H9 (cell line): ENCODE measurements around the gene AKAP12. TPM values are rescaled to one million over a fixed set of nuclear protein-coding genes. Genes with fewer than 3 reads are reported as not detected.
A peak's percentile ranks its signal among the peaks of the same experiment; 100 is the strongest.

Experiments
- DNase-seq: peaks from one replicate; pipeline ENCODE4 v3.0.0-alpha.2; 2017
- H2AFZ ChIP-seq: one replicate; pipeline ENCODE4 v1.6.1; 2013; ENCODE audit warnings: mild to moderate bottlenecking, low read length, control low read depth, moderate library complexity
- H2AK5ac ChIP-seq: 2 replicates; pipeline ENCODE4 v1.6.1; 2013; ENCODE audit warnings: low read length, control low read depth, mixed read lengths; ENCODE audit not compliant: insufficient read length
- H2BK120ac ChIP-seq: one replicate; pipeline ENCODE4 v1.6.1; 2013; ENCODE audit warnings: low read depth, mild to moderate bottlenecking, low read length, control low read depth, inconsistent platforms; ENCODE audit not compliant: poor library complexity, severe bottlenecking
- H2BK12ac ChIP-seq: 2 replicates; pipeline ENCODE4 v1.6.1; 2013; ENCODE audit warnings: low read length, control low read depth, mixed read lengths, low read depth; ENCODE audit not compliant: insufficient read length
- H2BK15ac ChIP-seq: 2 replicates; pipeline ENCODE4 v1.6.1; 2013; ENCODE audit warnings: low read depth, low read length, control low read depth
- H2BK20ac ChIP-seq: one replicate; pipeline ENCODE4 v1.6.1; 2013; ENCODE audit warnings: low read depth, mild to moderate bottlenecking, low read length, control low read depth, inconsistent platforms; ENCODE audit not compliant: poor library complexity, severe bottlenecking
- H2BK5ac ChIP-seq: 2 replicates; pipeline ENCODE4 v1.6.1; 2013; ENCODE audit warnings: low read length, control low read depth, mixed read lengths; ENCODE audit not compliant: insufficient read length
- H3K14ac ChIP-seq: 2 replicates; pipeline ENCODE4 v1.6.1; 2013; ENCODE audit warnings: low read length, control low read depth; ENCODE audit not compliant: insufficient read depth
- H3K18ac ChIP-seq: 2 replicates; pipeline ENCODE4 v1.6.1; 2013; ENCODE audit warnings: low read depth, mild to moderate bottlenecking, mixed read lengths, low read length, control low read depth; ENCODE audit not compliant: insufficient read length
- H3K23ac ChIP-seq: 2 replicates; pipeline ENCODE4 v1.6.1; 2013; ENCODE audit warnings: low read length, control low read depth, mixed read lengths, low read depth; ENCODE audit not compliant: insufficient read length
- H3K23me2 ChIP-seq: 2 replicates; pipeline ENCODE4 v1.6.1; 2013; ENCODE audit warnings: low read depth, mild to moderate bottlenecking, mixed read lengths, low read length, control low read depth; ENCODE audit not compliant: insufficient read length, poor library complexity, severe bottlenecking
- H3K27ac ChIP-seq: 2 replicates; pipeline ENCODE4 v1.5.1; 2013; ENCODE audit warnings: low read length, control low read depth, mixed read lengths, low read depth; ENCODE audit not compliant: insufficient read length
- H3K27me3 ChIP-seq: 2 replicates; pipeline ENCODE4 v1.6.1; 2013; ENCODE audit warnings: low read length, control low read depth, inconsistent platforms; ENCODE audit not compliant: insufficient read depth
- H3K4ac ChIP-seq: 2 replicates; pipeline ENCODE4 v1.6.1; 2013; ENCODE audit warnings: low read depth, mild to moderate bottlenecking, control low read depth, inconsistent platforms, low read length, moderate library complexity
- H3K4me1 ChIP-seq: 2 replicates; pipeline ENCODE4 v1.6.1; 2013; ENCODE audit warnings: low read length, control low read depth, inconsistent platforms; ENCODE audit not compliant: insufficient read depth
- H3K4me2 ChIP-seq: 2 replicates; pipeline ENCODE4 v1.6.1; 2013; ENCODE audit warnings: low read length, control low read depth, mixed read lengths; ENCODE audit not compliant: insufficient read length, insufficient read depth
- H3K56ac ChIP-seq: 2 replicates; pipeline ENCODE4 v1.6.1; 2013; ENCODE audit warnings: low read depth, mild to moderate bottlenecking, mixed read lengths, low read length, control low read depth; ENCODE audit not compliant: insufficient read length
- H3K79me1 ChIP-seq: 2 replicates; pipeline ENCODE4 v1.6.1; 2013; ENCODE audit warnings: low read depth, mild to moderate bottlenecking, moderate library complexity, low read length, control low read depth, inconsistent platforms; ENCODE audit not compliant: insufficient read depth, poor library complexity, severe bottlenecking
- H3K79me2 ChIP-seq: 2 replicates; pipeline ENCODE4 v1.6.1; 2013; ENCODE audit warnings: low read length, control low read depth, inconsistent platforms; ENCODE audit not compliant: insufficient read depth
- H3K9ac ChIP-seq: 2 replicates; pipeline ENCODE4 v1.6.1; 2013; ENCODE audit warnings: low read length, control low read depth, mixed read lengths; ENCODE audit not compliant: insufficient read length; ENCODE audit errors: extremely low read depth
- H3K9me3 ChIP-seq: one replicate; pipeline ENCODE4 v1.6.1; 2013; ENCODE audit warnings: low read depth, low read length, inconsistent platforms; ENCODE audit not compliant: control insufficient read depth
- H3T11ph ChIP-seq: one replicate; pipeline ENCODE4 v1.6.1; 2013; ENCODE audit warnings: mild to moderate bottlenecking, low read length, control low read depth, inconsistent platforms
- H4K20me1 ChIP-seq: one replicate; pipeline ENCODE4 v1.6.1; 2013; ENCODE audit not compliant: control insufficient read depth, insufficient read length, insufficient read depth
- H4K5ac ChIP-seq: 2 replicates; pipeline ENCODE4 v1.6.1; 2013; ENCODE audit warnings: low read depth, mild to moderate bottlenecking, mixed read lengths, low read length, control low read depth; ENCODE audit not compliant: insufficient read length
- H4K8ac ChIP-seq: replicated peaks from 2 replicates; pipeline ENCODE4 v1.6.1; 2013; ENCODE audit warnings: low read length, control low read depth, mixed read lengths, low read depth; ENCODE audit not compliant: insufficient read length
- H4K91ac ChIP-seq: 2 replicates; pipeline ENCODE4 v1.6.1; 2013; ENCODE audit warnings: low read depth, mild to moderate bottlenecking, moderate library complexity, mixed read lengths, low read length, control low read depth; ENCODE audit not compliant: insufficient read length
- H3K27ac Mint-ChIP-seq, 3 experiments: 2 replicates in 2 of 3; 3 replicates in 1 of 3; pipeline ENCODE4 v1.8.0; 2020 to 2021; ENCODE audit warnings: mixed read lengths in 3 of 3, mild to moderate bottlenecking in 1 of 3, moderate library complexity in 1 of 3
- H3K27me3 Mint-ChIP-seq: 2 replicates; pipeline ENCODE4 v1.8.0; 2021; ENCODE audit warnings: low read depth, mild to moderate bottlenecking, moderate library complexity, mixed read lengths
- H3K36me3 Mint-ChIP-seq, 3 experiments: 2 replicates in 2 of 3; 3 replicates in 1 of 3; pipeline ENCODE4 v1.8.0; 2020 to 2021; ENCODE audit warnings: low read depth in 3 of 3, mixed read lengths in 3 of 3; ENCODE audit not compliant: insufficient read depth in 1 of 3
- H3K4me1 Mint-ChIP-seq, 2 experiments: 2 replicates each; pipeline ENCODE4 v1.8.0; 2020; ENCODE audit warnings: mixed read lengths in 2 of 2
- H3K4me3 Mint-ChIP-seq, 2 experiments: 2 replicates in 1 of 2; 3 replicates in 1 of 2; pipeline ENCODE4 v1.8.0; 2020 to 2021; ENCODE audit warnings: mild to moderate bottlenecking in 2 of 2, mixed read lengths in 2 of 2, moderate library complexity in 1 of 2
- H3K9me3 Mint-ChIP-seq, 2 experiments: 2 replicates in 1 of 2; 3 replicates in 1 of 2; pipeline ENCODE4 v1.8.0; 2020; ENCODE audit warnings: mild to moderate bottlenecking in 2 of 2, mixed read lengths in 2 of 2, moderate library complexity in 1 of 2
- CTCF ChIP-seq: fragments of 200-600 bp; sonication (generic); conservative IDR thresholded peaks from 3 replicates; pipeline ENCODE4 v1.8.0; 2021; ENCODE audit warnings: antibody characterized with exemption, mild to moderate bottlenecking
- WGBS: extraction: QIAGEN DNeasy Blood & Tissue Kit; methylation state at CpG from one replicate; pipeline ENCODE4 v1.1.7; 2013; ENCODE audit warnings: missing lambda C conversion rate, low lambda C conversion rate, mixed read lengths; ENCODE audit not compliant: insufficient read length; ENCODE audit errors: extremely low coverage; 5-methylcytosine and 5-hydroxymethylcytosine counted together
- total RNA-seq: library from RNA; stranded (reverse); gene quantifications from 2 replicates; pipeline ENCODE4 v1.2.1, GENCODE V29; 2021

The AKAP12 gene
- total RNA-seq, 1 experiment from 2014 or later, result 52.3 TPM

- H3K9ac ChIP-seq, result no peak overlapping the region
Measured at GRCh38 chr6:151326116-151326825, 86.5 kb downstream of the AKAP12 start.

More at GRCh38 chr6:151326116-151326825, 86.5 kb downstream of the AKAP12 start:
- WGBS, result no CpG with 5 or more reads among the region's 8 CpGs
- Mint-ChIP-seq H3K27me3 (peaks cover 17% of the 10 kb centered on the region), H3K4me3 (peak overlapping the region; percentile 66 to 83), H3K9me3 (no peaks in the 10 kb centered on the region; a peak in 1 of 5 replicates), H3K36me3 (peaks cover 0 to 2% (median 0%) of the 10 kb centered on the region in 3 experiments; a peak in 2 of 7 replicates), H3K27ac (no peak overlapping the region), H3K4me1 (peaks cover 18 to 23% of the 10 kb centered on the region in 2 experiments)
- no peak overlapping the region for H4K91ac ChIP-seq
- H3K23ac ChIP-seq, result no peak overlapping the region
- H2BK120ac ChIP-seq, result no peak overlapping the region
- H3K79me1 ChIP-seq, result no peaks in the 10 kb centered on the region
- H4K5ac ChIP-seq, result no peak overlapping the region
- no peak overlapping the region for H2BK15ac ChIP-seq
- DNase-seq, result no peak
- no peak overlapping the region for H2AK5ac ChIP-seq
- no peak overlapping the region for H3K18ac ChIP-seq
- H3K23me2 ChIP-seq, result no peaks in the 10 kb centered on the region
- no peaks in the 10 kb centered on the region for H4K20me1 ChIP-seq
- H3K4ac ChIP-seq, result no peak overlapping the region
- H2BK12ac ChIP-seq, result no peak overlapping the region
- TF ChIP-seq CTCF, result no peak
- H3K79me2 ChIP-seq, result no peaks in the 10 kb centered on the region
- H3K14ac ChIP-seq, result no peak overlapping the region
- no peak overlapping the region for H2AFZ ChIP-seq
- H3T11ph ChIP-seq, result no peak overlapping the region
- H3K9me3 ChIP-seq, result no peaks in the 10 kb centered on the region
- no peak overlapping the region for H3K27ac ChIP-seq
- no peaks in the 10 kb centered on the region for H3K27me3 ChIP-seq
- H3K4me2 ChIP-seq, result peak overlapping the region; percentile 59
- no peak overlapping the region for H2BK20ac ChIP-seq
- no peaks in the 10 kb centered on the region for H3K4me1 ChIP-seq
- no peak overlapping the region for H3K56ac ChIP-seq
- no peak overlapping the region for H4K8ac ChIP-seq
- H2BK5ac ChIP-seq, result no peak overlapping the region
